B cell (primary cell): ENCODE measurements around the gene RGS19. TPM values are rescaled to one million over a fixed set of nuclear protein-coding genes. Genes with fewer than 3 reads are reported as not detected.

ENCODE experiments used
- ATAC-seq: fragments of 200-7000 bp; cut with Tn5 transposase; one replicate; pipeline ENCODE4 v1.10.0; 2021; ENCODE audit warnings: low read depth, mild to moderate bottlenecking, moderate number of reproducible peaks, moderate library complexity
- CTCF ChIA-PET: fragments of 350-600 bp; sonication (Branson Sonifier 250); formaldehyde crosslinking; loops from one replicate; lab custom pipeline; 2021; ENCODE audit warnings: antibody characterized with exemption, inconsistent platforms; lab: Charles Lee
- POLR2A ChIA-PET: fragments of 350-600 bp; sonication (Branson Sonifier 250); formaldehyde crosslinking; loops from one replicate; lab custom pipeline; 2021; ENCODE audit warnings: antibody characterized with exemption; lab: Charles Lee
- DNase-seq: peaks from one replicate; pipeline ENCODE4 v3.0.0; 2013
- H2AFZ ChIP-seq: 2 replicates; pipeline ENCODE4 v1.6.1; 2012; ENCODE audit warnings: mild to moderate bottlenecking, low read depth, low read length; ENCODE audit not compliant: insufficient read depth, poor library complexity, severe bottlenecking
- H3K27ac ChIP-seq, 2 donors: 1 replicate in 1 of 2; 2 replicates in 1 of 2; pipeline ENCODE4 v1.5.1; 2012 to 2013; ENCODE audit warnings: low read length in 2 of 2, mild to moderate bottlenecking in 2 of 2, moderate library complexity in 1 of 2
- H3K27me3 ChIP-seq, 4 experiments: fragments of 200-600 bp in 1 of 4; sonication (generic) in 1 of 4; replicated peaks in 1 of 4; 1 replicate in 2 of 4; 2 replicates in 2 of 4; pipeline versions ENCODE4 v1.6.1 to v1.7.0; 2013 to 2016; ENCODE audit warnings: low read length in 3 of 4, mild to moderate bottlenecking in 2 of 4, mixed read lengths in 1 of 4, moderate library complexity in 1 of 4; ENCODE audit not compliant: insufficient read depth in 4 of 4, control insufficient read depth in 3 of 4; ENCODE audit errors: control extremely low read depth in 1 of 4
- H3K36me3 ChIP-seq, 2 experiments: replicated peaks in 1 of 2; 1 replicate in 1 of 2; 2 replicates in 1 of 2; pipeline versions ENCODE4 v1.6.1 to v1.7.1; 2013; ENCODE audit warnings: low read length in 1 of 2; ENCODE audit not compliant: insufficient read depth in 2 of 2, control insufficient read depth in 1 of 2; ENCODE audit errors: control extremely low read depth in 1 of 2, extremely low read depth in 1 of 2
- H3K4me1 ChIP-seq, 2 donors: fragments of 200-600 bp in 1 of 2; sonication (generic) in 1 of 2; 1 replicate in 1 of 2; 2 replicates in 1 of 2; pipeline versions ENCODE4 v1.5.1 to v1.6.1; 2013 to 2017; ENCODE audit warnings: low read length in 2 of 2; ENCODE audit not compliant: control insufficient read depth in 2 of 2, insufficient read depth in 2 of 2
- H3K4me2 ChIP-seq: replicated peaks from 2 replicates; pipeline ENCODE3; 2012; ENCODE audit warnings: mild to moderate bottlenecking, low read depth, low read length; ENCODE audit not compliant: poor library complexity, severe bottlenecking
- H3K4me3 ChIP-seq, 5 experiments: fragments of 200-600 bp in 1 of 5; sonication (generic) in 1 of 5; 1 replicate in 3 of 5; 2 replicates in 2 of 5; pipeline versions ENCODE4 v1.5.1 to v1.7.0; 2011 to 2016; ENCODE audit warnings: low read length in 4 of 5, mild to moderate bottlenecking in 4 of 5, low read depth in 2 of 5, control low read depth in 1 of 5, moderate library complexity in 1 of 5; ENCODE audit not compliant: insufficient read depth in 1 of 5; ENCODE audit errors: control extremely low read depth in 1 of 5, extremely low read depth in 1 of 5
- H3K79me2 ChIP-seq: fragments of 200-600 bp; sonication (generic); one replicate; pipeline ENCODE4 v1.6.0; 2016; ENCODE audit warnings: low read length; ENCODE audit not compliant: control insufficient read depth, insufficient read depth
- H3K9ac ChIP-seq: fragments of 200-600 bp; sonication (generic); 2 replicates; pipeline ENCODE4 v1.6.1; 2017; ENCODE audit warnings: mild to moderate bottlenecking, low read length, moderate library complexity
- H3K9me3 ChIP-seq, 3 donors: one replicate each; pipeline versions ENCODE4 v1.6.1 to v1.7.1; 2013; ENCODE audit warnings: low read length in 2 of 3; ENCODE audit not compliant: control insufficient read depth in 2 of 3, insufficient read depth in 1 of 3; ENCODE audit errors: control extremely low read depth in 1 of 3
- H4K20me1 ChIP-seq: 2 replicates; pipeline ENCODE4 v1.6.0; 2012; ENCODE audit warnings: mild to moderate bottlenecking, low read length; ENCODE audit not compliant: insufficient read depth, control insufficient read depth, poor library complexity, severe bottlenecking
- H3K27ac Mint-ChIP-seq: one replicate; pipeline ENCODE4 v1.8.0; 2021; ENCODE audit warnings: mixed read lengths
- H3K27me3 Mint-ChIP-seq: one replicate; pipeline ENCODE4 v1.8.0; 2021; ENCODE audit warnings: mixed read lengths
- H3K4me1 Mint-ChIP-seq: one replicate; pipeline ENCODE4 v1.8.0; 2021; ENCODE audit warnings: mixed read lengths
- H3K4me3 Mint-ChIP-seq: one replicate; pipeline ENCODE4 v1.8.0; 2021; ENCODE audit warnings: mixed read lengths
- H3K9me3 Mint-ChIP-seq: one replicate; pipeline ENCODE4 v1.8.0; 2022; ENCODE audit warnings: mixed read lengths; ENCODE audit not compliant: insufficient read depth
- EZH2 ChIP-seq: IDR thresholded peaks from 2 replicates; pipeline ENCODE4 v1.6.1; 2012; ENCODE audit warnings: borderline replicate concordance, low read depth, mild to moderate bottlenecking, moderate library complexity, low read length; ENCODE audit not compliant: insufficient read depth, poor library complexity, severe bottlenecking
- WGBS: methylation state at CpG from one replicate; pipeline ENCODE4 v1.1.5; 2013; ENCODE audit warnings: missing lambda C conversion rate; ENCODE audit not compliant: insufficient coverage; 5-methylcytosine and 5-hydroxymethylcytosine counted together
- intact Hi-C: fragments of 100-400 bp; cut with micrococcal nuclease; formaldehyde crosslinking; loops from one replicate; pipeline ENCODE4 v1.10.0; 2022
- polyA plus RNA-seq: library from polyadenylated mRNA; depleted of rRNA; stranded (reverse); fragments of >200 nt; gene quantifications from 2 replicates; pipeline ENCODE4 v1.2.3, GENCODE V29; 2012
- total RNA-seq, 2 donors: library from RNA; stranded (reverse); fragments of 120-200 nt in 1 of 2; gene quantifications; 1 replicate in 1 of 2; 2 replicates in 1 of 2; pipeline versions ENCODE4 v1.2.3 to v1.2.4, GENCODE V29; 2013 to 2022
- TF ChIP-seq, protein P1 (sequence below): fragments of 200-600 bp; IDR thresholded peaks from one replicate; pipeline ENCODE4 v1.8.0; 2022; ENCODE audit warnings: antibody characterized with exemption, mild to moderate bottlenecking

RGS19 gene
- total and polyA plus RNA-seq, 2 donors (not counting 1 experiment from before 2014, with no cell fraction given) = 69.4 to 203 TPM

DNA sequence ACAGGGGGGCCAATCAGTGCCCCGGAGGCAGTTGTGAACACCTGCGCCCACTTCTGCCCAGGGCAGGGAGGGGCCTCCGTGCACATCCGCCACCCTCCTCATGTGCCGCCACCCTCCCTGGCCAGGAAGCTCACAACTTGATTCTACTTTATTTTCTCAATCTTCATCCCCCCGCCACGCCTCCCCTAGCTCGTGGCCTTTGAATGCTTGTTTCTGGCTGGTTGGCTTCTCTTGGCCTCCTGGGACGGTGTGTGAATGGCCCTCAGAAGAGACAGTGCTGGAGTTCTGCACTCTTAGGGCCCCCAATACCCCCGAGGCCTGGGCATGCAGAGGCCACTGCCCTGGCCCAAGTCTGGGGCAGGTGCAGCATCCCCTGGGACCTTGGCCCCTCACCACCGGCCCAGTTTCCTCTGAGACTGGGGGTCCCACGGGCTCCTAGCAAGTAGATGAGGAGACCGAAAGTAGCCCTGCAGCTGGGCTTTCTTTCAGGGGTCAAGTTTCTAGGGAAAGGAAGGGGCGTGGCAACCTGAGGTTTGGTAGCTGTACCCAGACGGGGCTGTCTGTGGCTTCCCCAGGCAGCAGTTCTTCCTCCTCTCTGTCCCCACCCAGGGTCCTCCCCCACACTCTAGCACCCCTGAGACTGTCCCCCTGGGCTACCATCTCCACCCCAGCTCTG, 1.3 kb downstream of the RGS19 start:
- Histone ChIP-seq H3K79me2 (peaks cover 20% of the 10 kb centered on the region), H3K27ac (peak overlapping the region; percentile 77 to 83), H3K4me1 (peaks cover 37 to 71% of the 10 kb centered on the region in 2 donors), H3K27me3 (no peaks in the 10 kb centered on the region), H3K9me3 (no peaks in the 10 kb centered on the region), H2AFZ (no peak overlapping the region), H3K4me3 (peak overlapping the region; percentile 80 to 98 (median 96)), H3K4me2 (peak overlapping the region; percentile 96), H3K9ac (peak overlapping the region; percentile 85), H3K36me3 (peaks cover 0 to 34% of the 10 kb centered on the region in 2 experiments), H4K20me1 (peaks cover 60% of the 10 kb centered on the region)
- Mint-ChIP-seq H3K4me1 (peaks cover 55% of the 10 kb centered on the region), H3K4me3 (peak overlapping the region; percentile 87), H3K9me3 (no peaks in the 10 kb centered on the region), H3K27me3 (no peaks in the 10 kb centered on the region), H3K27ac (peak overlapping the region; percentile 92)
- TF ChIP-seq, protein P1, sequence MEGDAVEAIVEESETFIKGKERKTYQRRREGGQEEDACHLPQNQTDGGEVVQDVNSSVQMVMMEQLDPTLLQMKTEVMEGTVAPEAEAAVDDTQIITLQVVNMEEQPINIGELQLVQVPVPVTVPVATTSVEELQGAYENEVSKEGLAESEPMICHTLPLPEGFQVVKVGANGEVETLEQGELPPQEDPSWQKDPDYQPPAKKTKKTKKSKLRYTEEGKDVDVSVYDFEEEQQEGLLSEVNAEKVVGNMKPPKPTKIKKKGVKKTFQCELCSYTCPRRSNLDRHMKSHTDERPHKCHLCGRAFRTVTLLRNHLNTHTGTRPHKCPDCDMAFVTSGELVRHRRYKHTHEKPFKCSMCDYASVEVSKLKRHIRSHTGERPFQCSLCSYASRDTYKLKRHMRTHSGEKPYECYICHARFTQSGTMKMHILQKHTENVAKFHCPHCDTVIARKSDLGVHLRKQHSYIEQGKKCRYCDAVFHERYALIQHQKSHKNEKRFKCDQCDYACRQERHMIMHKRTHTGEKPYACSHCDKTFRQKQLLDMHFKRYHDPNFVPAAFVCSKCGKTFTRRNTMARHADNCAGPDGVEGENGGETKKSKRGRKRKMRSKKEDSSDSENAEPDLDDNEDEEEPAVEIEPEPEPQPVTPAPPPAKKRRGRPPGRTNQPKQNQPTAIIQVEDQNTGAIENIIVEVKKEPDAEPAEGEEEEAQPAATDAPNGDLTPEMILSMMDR = no peak
- TF ChIP-seq EZH2 = no peak
- CTCF ChIA-PET = interaction anchor here (0.9 to 11.8 kb wide), 11 partner anchors 8 to 97 kb away, joined by 3 to 220 read pairs (median 4); partner anchors contain the start of genes PRPF6 and TCEA2
- POLR2A ChIA-PET = interaction anchor here (0.6 to 5.5 kb wide), 12 partner anchors 9 to 525 kb away, joined by 3 to 55 read pairs (median 6); partner anchors contain the start of genes NPBWR2, RTEL1 and TCEA2
- DNase-seq (peak; percentile 88), ATAC-seq (peak; percentile 50)
- intact Hi-C loops = loop anchor here (2.0 to 5.0 kb wide), 3 partner anchors 121 to 213 kb away; partner anchors contain the start of genes PCMTD2, TPD52L2 and UCKL1
- whole genome bisulfite sequencing = 0% methylated on average over 12 of the region's 15 CpGs

DNA sequence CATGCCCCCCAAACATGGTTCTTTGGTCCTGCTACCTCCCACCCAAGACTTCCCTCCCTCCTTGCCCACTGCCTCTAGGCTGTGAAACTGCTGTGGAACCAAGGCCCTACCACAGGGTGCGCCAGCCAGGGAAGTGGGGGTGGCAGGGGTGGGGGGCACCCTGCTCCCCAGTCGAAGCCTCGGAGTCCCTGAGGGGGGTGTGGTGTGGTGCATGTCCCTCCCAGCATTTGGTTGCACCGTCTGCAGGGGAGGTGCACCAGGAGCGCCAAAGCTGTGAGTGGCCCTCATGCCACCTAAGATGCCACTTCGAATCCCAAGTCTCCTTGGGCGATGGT, 1.8 kb downstream of the RGS19 start:
- H3K36me3 ChIP-seq = peaks cover 0 to 39% of the 10 kb centered on the region in 2 experiments
- ChIA-PET CTCF (interaction anchor here (0.9 to 11.8 kb wide), 10 partner anchors 8 to 97 kb away, joined by 3 to 220 read pairs (median 4); partner anchors contain the start of genes PRPF6 and TCEA2), POLR2A (interaction anchor here (0.6 to 5.5 kb wide), 10 partner anchors 8 to 525 kb away, joined by 3 to 55 read pairs (median 10); partner anchors contain the start of gene TCEA2)
- H3K4me1 Mint-ChIP-seq = peaks cover 52% of the 10 kb centered on the region
- 0% methylated on average over 4 of the region's 7 CpGs for WGBS
- peak overlapping the region; percentile 92 for H3K27ac Mint-ChIP-seq
- DNase-seq = no peak
- H3K79me2 ChIP-seq = peaks cover 20% of the 10 kb centered on the region
- H3K4me3 ChIP-seq = peak overlapping the region; percentile 80 to 98 (median 96)
- H3K4me3 Mint-ChIP-seq = peak overlapping the region; percentile 87
- H3K9me3 ChIP-seq = no peaks in the 10 kb centered on the region
- H4K20me1 ChIP-seq = peaks cover 60% of the 10 kb centered on the region
- H3K9ac ChIP-seq = peak overlapping the region; percentile 85
- H3K27me3 Mint-ChIP-seq = no peaks in the 10 kb centered on the region
- peaks cover 32 to 68% of the 10 kb centered on the region in 2 donors for H3K4me1 ChIP-seq
- intact Hi-C loops = loop anchor here (2.0 to 5.0 kb wide), 3 partner anchors 120 to 213 kb away; partner anchors contain the start of genes PCMTD2, TPD52L2 and UCKL1
- peak overlapping the region; percentile 77 to 83 for H3K27ac ChIP-seq
- TF ChIP-seq, protein P1 = no peak
- no peak for TF ChIP-seq EZH2
- peak; percentile 0 for ATAC-seq
- H2AFZ ChIP-seq = no peak overlapping the region
- H3K9me3 Mint-ChIP-seq = no peaks in the 10 kb centered on the region
- H3K27me3 ChIP-seq = no peaks in the 10 kb centered on the region
- peak overlapping the region; percentile 96 for H3K4me2 ChIP-seq
